ENCODE data around the gene CYBC1.

DNA sequence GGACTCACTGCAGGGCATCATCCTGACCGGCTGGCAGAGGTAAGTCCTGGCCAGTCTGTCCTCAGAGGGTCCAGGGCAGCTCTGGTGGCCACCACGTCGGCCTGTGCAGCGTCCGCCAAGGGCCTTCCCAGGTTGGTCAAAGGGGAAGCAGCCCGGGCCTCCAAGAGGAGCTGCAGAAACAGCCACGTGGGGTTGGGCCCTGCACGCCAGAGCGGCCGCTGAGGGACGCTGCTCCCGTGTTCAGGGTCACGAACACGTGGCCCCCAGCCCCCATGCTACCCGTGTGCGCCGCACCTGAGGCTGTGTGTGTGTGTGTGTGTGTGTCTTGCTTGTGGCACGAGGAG lies 13.3 kb downstream of the CYBC1 start:
- TF ChIP-seq EZH2 (IDR thresholded peaks at IDR 0.05) (no peak), POLR2AphosphoS5 (IDR thresholded peaks at IDR 0.05; ENCODE audit: borderline replicate concordance, low read depth, low read length) (no peak)

Data from SK-N-MC (cell line).